Trophoblast cell (in vitro differentiated cells and primary cell): ENCODE data around the gene RGS7.
A peak's percentile ranks its signal among the peaks of the same experiment; 100 is the strongest.

Experiments used
- DNase-seq, 2 donors: peaks; one replicate each; pipeline ENCODE4 v3.0.0-alpha.2; 2016
- H2AFZ ChIP-seq: 2 replicates; pipeline ENCODE4 v1.6.1; 2013; ENCODE audit warnings: low read length, moderate library complexity, mild to moderate bottlenecking; ENCODE audit not compliant: insufficient read depth, poor library complexity
- H2AK5ac ChIP-seq: 2 replicates; pipeline ENCODE4 v1.6.1; 2013; ENCODE audit warnings: mild to moderate bottlenecking, low read length
- H2BK120ac ChIP-seq: 2 replicates; pipeline ENCODE4 v1.6.1; 2013; ENCODE audit warnings: low read length, mild to moderate bottlenecking, moderate library complexity; ENCODE audit not compliant: insufficient read depth, poor library complexity
- H2BK12ac ChIP-seq: 2 replicates; pipeline ENCODE4 v1.6.1; 2013; ENCODE audit warnings: mild to moderate bottlenecking, low read length, moderate library complexity
- H2BK5ac ChIP-seq: 2 replicates; pipeline ENCODE4 v1.6.1; 2013; ENCODE audit warnings: low read length, low read depth, moderate library complexity, mild to moderate bottlenecking; ENCODE audit not compliant: poor library complexity
- H3K14ac ChIP-seq: 2 replicates; pipeline ENCODE4 v1.6.1; 2013; ENCODE audit warnings: mild to moderate bottlenecking, low read length
- H3K18ac ChIP-seq: 2 replicates; pipeline ENCODE4 v1.6.1; 2013; ENCODE audit warnings: mild to moderate bottlenecking, low read length
- H3K23ac ChIP-seq: 2 replicates; pipeline ENCODE4 v1.6.1; 2013; ENCODE audit warnings: low read length
- H3K27ac ChIP-seq: 2 replicates; pipeline ENCODE4 v1.5.1; 2013; ENCODE audit warnings: low read depth, mild to moderate bottlenecking, inconsistent platforms, low read length, moderate library complexity
- H3K27me3 ChIP-seq: 2 replicates; pipeline ENCODE4 v1.6.1; 2013; ENCODE audit warnings: inconsistent platforms, mild to moderate bottlenecking, low read length, moderate library complexity; ENCODE audit not compliant: insufficient read depth
- H3K36me3 ChIP-seq, 2 experiments: 1 replicate in 1 of 2; 2 replicates in 1 of 2; pipeline ENCODE4 v1.6.1; 2013; ENCODE audit warnings: low read length in 2 of 2, mild to moderate bottlenecking in 2 of 2, moderate library complexity in 1 of 2; ENCODE audit not compliant: insufficient read depth in 2 of 2, control insufficient read depth in 1 of 2
- H3K4ac ChIP-seq: 2 replicates; pipeline ENCODE4 v1.6.1; 2013; ENCODE audit warnings: low read depth, mild to moderate bottlenecking, low read length, moderate library complexity
- H3K4me1 ChIP-seq, 2 experiments: 1 replicate in 1 of 2; 2 replicates in 1 of 2; pipeline ENCODE4 v1.6.1; 2013; ENCODE audit warnings: low read length in 2 of 2, mild to moderate bottlenecking in 2 of 2, moderate library complexity in 1 of 2; ENCODE audit not compliant: insufficient read depth in 2 of 2, control insufficient read depth in 1 of 2
- H3K4me2 ChIP-seq: 2 replicates; pipeline ENCODE4 v1.6.1; 2013; ENCODE audit warnings: inconsistent platforms, mild to moderate bottlenecking, low read length, moderate library complexity
- H3K4me3 ChIP-seq: 2 replicates; pipeline ENCODE4 v1.5.1; 2013; ENCODE audit warnings: mild to moderate bottlenecking, low read depth, low read length, inconsistent platforms
- H3K79me1 ChIP-seq: one replicate; pipeline ENCODE4 v1.6.1; 2013; ENCODE audit warnings: low read length
- H3K79me2 ChIP-seq: 2 replicates; pipeline ENCODE4 v1.6.1; 2013; ENCODE audit warnings: low read length, mild to moderate bottlenecking; ENCODE audit not compliant: control insufficient read depth, insufficient read depth, poor library complexity
- H3K9ac ChIP-seq: 2 replicates; pipeline ENCODE4 v1.6.1; 2013; ENCODE audit warnings: mild to moderate bottlenecking, low read length
- H3K9me3 ChIP-seq: 2 replicates; pipeline ENCODE4 v1.6.1; 2013; ENCODE audit warnings: low read depth, mild to moderate bottlenecking, control low read depth, inconsistent platforms, low read length; ENCODE audit not compliant: insufficient read depth
- H4K12ac ChIP-seq: 2 replicates; pipeline ENCODE4 v1.6.1; 2013; ENCODE audit warnings: low read depth, mild to moderate bottlenecking, low read length, moderate library complexity
- H4K8ac ChIP-seq: 2 replicates; pipeline ENCODE4 v1.6.1; 2013; ENCODE audit warnings: low read depth, mild to moderate bottlenecking, low read length, moderate library complexity
- H4K91ac ChIP-seq: one replicate; pipeline ENCODE4 v1.6.1; 2013; ENCODE audit warnings: low read depth, mild to moderate bottlenecking, low read length, moderate library complexity
- WGBS: extraction: QIAGEN DNeasy Blood & Tissue Kit; methylation state at CpG from one replicate; pipeline ENCODE4 v1.1.7; 2013; ENCODE audit warnings: missing lambda C conversion rate; ENCODE audit not compliant: insufficient read length, insufficient coverage; ENCODE audit errors: extremely low coverage; 5-methylcytosine and 5-hydroxymethylcytosine counted together

Gene RGS7

GRCh38 chr1:240806200-240806745 is 550.7 kb downstream of the RGS7 start:
- Histone ChIP-seq H2BK120ac (no peak overlapping the region), H3K4me1 (no peaks in the 10 kb centered on the region), H3K4me3 (no peak overlapping the region), H3K9me3 (no peaks in the 10 kb centered on the region), H3K18ac (no peak overlapping the region), H3K27ac (no peak overlapping the region), H4K8ac (no peak overlapping the region), H3K23ac (no peak overlapping the region), H3K79me2 (no peaks in the 10 kb centered on the region), H3K4ac (no peak overlapping the region), H3K27me3 (no peaks in the 10 kb centered on the region), H3K4me2 (no peak overlapping the region), H3K14ac (no peak overlapping the region), H2AFZ (no peak overlapping the region), H3K79me1 (no peaks in the 10 kb centered on the region), H2BK5ac (no peak overlapping the region), H2BK12ac (no peak overlapping the region), H3K9ac (no peak overlapping the region), H4K12ac (no peak overlapping the region), H3K36me3 (no peaks in the 10 kb centered on the region), H4K91ac (no peak overlapping the region), H2AK5ac (no peak overlapping the region)
- WGBS, result no CpG with 5 or more reads among the region's 5 CpGs
- no peak for DNase-seq

GRCh38 chr1:240804475-240804874 is 552.5 kb downstream of the RGS7 start:
- peak; percentile 2 to 58 for DNase-seq
- no peak overlapping the region for H2AK5ac ChIP-seq
- H3K27me3 ChIP-seq, result no peaks in the 10 kb centered on the region
- H3K36me3 ChIP-seq, result no peaks in the 10 kb centered on the region
- H2AFZ ChIP-seq, result no peak overlapping the region
- no peak overlapping the region for H3K4ac ChIP-seq
- no peak overlapping the region for H3K14ac ChIP-seq
- H3K4me3 ChIP-seq, result no peak overlapping the region
- no peak overlapping the region for H3K18ac ChIP-seq
- no peak overlapping the region for H3K9ac ChIP-seq
- H4K91ac ChIP-seq, result no peak overlapping the region
- H3K27ac ChIP-seq, result no peak overlapping the region
- WGBS, result no CpG with 5 or more reads among the region's 2 CpGs
- H3K79me2 ChIP-seq, result no peaks in the 10 kb centered on the region
- no peak overlapping the region for H2BK120ac ChIP-seq
- no peak overlapping the region for H2BK5ac ChIP-seq
- H3K79me1 ChIP-seq, result no peaks in the 10 kb centered on the region
- no peak overlapping the region for H2BK12ac ChIP-seq
- H3K4me2 ChIP-seq, result no peak overlapping the region
- no peak overlapping the region for H3K23ac ChIP-seq
- no peak overlapping the region for H4K12ac ChIP-seq
- H4K8ac ChIP-seq, result no peak overlapping the region
- no peaks in the 10 kb centered on the region for H3K9me3 ChIP-seq
- no peaks in the 10 kb centered on the region for H3K4me1 ChIP-seq

- Histone ChIP-seq H3K36me3 (no peaks in the 10 kb centered on the region), H3K23ac (no peak overlapping the region), H3K4ac (no peak overlapping the region), H4K12ac (no peak overlapping the region), H2AFZ (no peak overlapping the region), H3K4me3 (no peak overlapping the region), H3K9ac (no peak overlapping the region), H4K8ac (no peak overlapping the region), H3K4me1 (no peaks in the 10 kb centered on the region), H2BK12ac (no peak overlapping the region), H3K4me2 (no peak overlapping the region), H3K79me1 (no peaks in the 10 kb centered on the region), H3K27me3 (no peaks in the 10 kb centered on the region), H3K18ac (no peak overlapping the region), H4K91ac (no peak overlapping the region), H2BK120ac (no peak overlapping the region), H3K14ac (no peak overlapping the region), H2AK5ac (no peak overlapping the region), H3K9me3 (no peaks in the 10 kb centered on the region), H3K27ac (no peak overlapping the region), H3K79me2 (no peaks in the 10 kb centered on the region), H2BK5ac (no peak overlapping the region)
- no peak for DNase-seq
Measured at GRCh38 chr1:240803151-240803550, 553.9 kb downstream of the RGS7 start.

GRCh38 chr1:240802271-240802670 is 554.7 kb downstream of the RGS7 start:
- Histone ChIP-seq H3K79me1 (no peaks in the 10 kb centered on the region), H3K27me3 (no peaks in the 10 kb centered on the region), H3K9ac (no peak overlapping the region), H3K36me3 (no peaks in the 10 kb centered on the region), H3K27ac (no peak overlapping the region), H3K23ac (no peak overlapping the region), H3K18ac (no peak overlapping the region), H4K12ac (no peak overlapping the region), H3K14ac (no peak overlapping the region), H3K4me1 (no peaks in the 10 kb centered on the region), H2BK5ac (no peak overlapping the region), H3K4me2 (no peak overlapping the region), H3K79me2 (no peaks in the 10 kb centered on the region), H4K91ac (no peak overlapping the region), H3K9me3 (no peaks in the 10 kb centered on the region), H2AK5ac (no peak overlapping the region), H3K4ac (no peak overlapping the region), H2AFZ (no peak overlapping the region), H2BK120ac (no peak overlapping the region), H2BK12ac (no peak overlapping the region), H3K4me3 (no peak overlapping the region), H4K8ac (no peak overlapping the region)
- DNase-seq, result no peak
- WGBS, result no CpG with 5 or more reads among the region's 2 CpGs
